Activated CD8-positive, alpha-beta memory T cell treated with anti-CD3 and anti-CD28 coated beads, Interleukin-2, amount 50 U/mL, for 1 hour (primary cell): ENCODE data around the gene OIT3.
"Not testable (repeated sequence)": the region's sequence is repeated elsewhere in the genome, so short reads cannot be mapped to it uniquely, and the experiment has no call there.

Experiments used
- DNase-seq: peaks from one replicate; pipeline ENCODE4 v3.0.0-alpha.2; 2020; ENCODE audit errors: extremely low read depth

Gene OIT3

DNA sequence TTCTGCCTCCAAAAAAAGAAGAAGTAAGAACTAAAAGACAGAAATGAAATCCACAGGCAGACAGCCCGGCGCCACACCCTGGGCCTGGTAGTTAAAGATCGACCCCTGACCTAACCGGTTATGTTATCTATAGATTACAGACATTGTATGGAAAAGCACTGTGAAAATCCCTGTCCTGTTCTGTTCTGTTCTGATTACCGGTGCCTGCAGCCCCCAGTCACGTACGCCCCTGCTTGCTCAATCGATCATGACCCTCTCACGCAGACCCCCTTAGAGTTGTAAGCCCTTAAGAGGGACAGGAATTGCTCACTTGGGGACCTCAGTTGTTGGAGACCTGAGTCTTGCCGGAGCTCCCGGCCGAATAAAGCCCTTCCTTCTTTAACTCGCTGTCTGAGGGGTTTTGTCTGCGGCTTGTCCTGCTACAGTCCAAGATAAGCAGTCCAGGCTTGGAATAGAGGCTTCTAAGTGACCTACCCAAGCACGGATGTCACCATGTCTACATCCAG is 10.5 kb downstream of the OIT3 start:
- not testable (repeated sequence) for DNase-seq

DNA sequence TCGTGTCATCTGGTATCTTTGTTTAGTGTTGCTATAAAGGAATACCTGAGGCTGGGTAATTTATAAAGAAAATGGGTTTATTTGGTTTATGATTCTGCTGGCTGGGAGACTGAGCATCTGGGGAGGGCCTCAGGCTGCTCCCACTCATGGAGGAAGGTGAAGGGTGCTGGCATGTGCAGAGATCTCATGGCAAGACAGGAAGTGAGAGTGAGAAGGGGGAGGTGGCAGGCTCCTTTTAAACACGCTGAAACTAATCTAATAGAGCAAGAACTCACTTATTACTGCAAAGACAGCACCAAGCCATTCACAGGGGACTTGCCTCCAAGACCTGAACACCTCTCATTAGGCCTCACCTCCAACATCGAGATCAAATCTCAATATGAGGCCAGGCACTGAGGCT is 11.3 kb downstream of the OIT3 start:
- DNase-seq: no peak

DNA sequence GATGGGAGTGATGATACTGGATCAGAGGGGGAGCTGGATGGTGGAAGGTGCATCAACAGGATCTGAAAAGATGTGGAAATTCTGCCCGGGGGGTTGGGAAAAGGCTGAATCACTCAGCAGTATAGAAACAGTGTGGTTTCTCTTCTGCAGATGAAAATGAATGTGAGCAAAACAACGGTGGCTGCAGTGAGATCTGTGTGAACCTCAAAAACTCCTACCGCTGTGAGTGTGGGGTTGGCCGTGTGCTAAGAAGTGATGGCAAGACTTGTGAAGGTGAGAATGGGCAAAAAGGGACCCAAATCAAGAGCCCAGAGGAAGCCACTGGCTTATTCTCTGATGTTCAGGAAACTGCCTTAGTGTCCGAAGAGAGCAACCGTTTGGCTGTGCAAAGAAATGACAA is 12.9 kb downstream of the OIT3 start:
- DNase-seq: no peak

DNA sequence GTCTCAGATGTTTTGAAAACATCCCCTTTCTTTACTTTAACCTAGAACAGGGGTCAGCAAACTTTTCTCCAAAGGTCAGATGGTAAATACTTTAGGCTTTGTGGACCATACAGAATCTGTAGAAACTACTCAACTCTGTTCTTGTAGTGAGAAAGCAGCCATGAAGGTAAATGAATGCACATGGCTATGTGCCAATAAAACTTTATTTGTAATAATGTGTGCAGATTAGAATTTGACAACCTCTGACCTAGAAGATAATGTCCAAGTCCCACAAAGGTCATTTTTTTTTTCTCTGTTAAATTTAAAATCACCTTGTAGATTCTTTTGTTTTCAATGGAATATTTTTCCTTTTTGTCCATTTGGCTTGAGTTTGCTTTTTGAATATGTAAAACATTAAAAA is 17.2 kb downstream of the OIT3 start:
- no peak for DNase-seq

DNA sequence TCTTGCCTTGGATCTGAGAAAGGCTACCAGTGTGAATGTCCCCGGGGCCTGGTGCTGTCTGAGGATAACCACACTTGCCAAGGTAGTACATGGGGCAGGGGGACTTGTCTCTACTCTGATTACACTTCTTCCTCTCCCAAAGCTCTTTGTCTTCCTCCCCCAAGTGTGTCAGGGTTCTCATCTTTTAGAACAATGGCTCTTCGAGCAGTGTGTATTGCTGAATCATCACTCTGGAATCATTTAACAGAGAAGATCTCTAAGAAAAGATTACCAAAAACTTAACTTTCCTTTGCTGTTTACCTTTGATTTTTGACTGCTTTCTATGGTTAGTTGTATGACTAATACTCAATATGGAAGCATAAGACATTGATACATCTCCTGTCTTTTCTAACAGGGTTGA is 18.2 kb downstream of the OIT3 start:
- DNase-seq: no peak

DNA sequence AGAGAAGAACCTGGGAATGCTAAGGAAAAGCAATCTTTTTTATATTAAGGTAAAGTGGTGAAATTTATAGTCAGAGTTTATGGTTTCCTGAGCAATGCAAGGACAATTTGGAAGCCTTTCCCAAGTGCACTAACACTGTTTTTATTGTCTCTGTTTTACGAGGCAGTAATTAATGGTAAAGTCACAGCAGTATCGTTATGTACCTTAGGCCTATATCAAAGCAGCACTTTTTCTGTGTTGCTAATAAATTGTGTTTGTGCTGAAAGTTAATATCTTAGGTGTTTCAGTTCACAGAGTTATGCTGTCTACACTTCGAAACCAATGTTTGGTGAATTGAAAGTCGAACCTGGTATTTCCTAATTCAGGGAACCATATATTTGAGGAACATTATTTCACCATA is 19.2 kb downstream of the OIT3 start:
- DNase-seq: no peak

DNA sequence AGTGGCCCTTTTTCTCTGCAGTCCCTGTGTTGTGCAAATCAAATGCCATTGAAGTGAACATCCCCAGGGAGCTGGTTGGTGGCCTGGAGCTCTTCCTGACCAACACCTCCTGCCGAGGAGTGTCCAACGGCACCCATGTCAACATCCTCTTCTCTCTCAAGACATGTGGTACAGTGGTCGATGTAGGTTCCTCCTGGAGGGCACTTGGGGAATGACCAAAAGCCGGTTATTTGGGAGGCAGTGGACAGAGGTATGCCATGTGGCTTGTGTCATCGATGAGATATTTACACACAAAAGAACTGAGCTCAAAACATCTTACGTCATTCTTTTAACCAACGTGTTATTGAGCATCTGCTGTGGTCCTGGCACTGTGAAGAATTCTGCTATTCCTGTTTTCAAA is 19.7 kb downstream of the OIT3 start:
- no peak for DNase-seq

DNA sequence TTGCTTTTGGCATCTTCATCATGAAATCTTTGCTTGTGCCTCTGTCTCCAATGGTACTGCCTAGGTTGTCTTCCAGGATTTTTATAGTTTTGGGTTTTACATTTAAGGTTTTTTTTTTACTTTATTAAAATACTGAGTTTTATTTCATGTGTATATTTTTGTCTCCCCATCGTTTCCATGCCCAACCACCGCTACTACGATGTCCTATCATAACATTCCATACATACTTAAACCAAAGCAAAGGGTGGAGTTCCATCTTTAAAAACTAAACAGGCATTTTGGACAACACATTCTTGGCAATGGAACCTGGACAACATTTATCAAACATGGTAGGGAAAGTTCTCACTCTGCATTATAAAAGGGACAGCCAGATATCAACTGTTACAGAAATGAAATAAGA is 23.7 kb downstream of the OIT3 start:
- not testable (repeated sequence) for DNase-seq

DNA sequence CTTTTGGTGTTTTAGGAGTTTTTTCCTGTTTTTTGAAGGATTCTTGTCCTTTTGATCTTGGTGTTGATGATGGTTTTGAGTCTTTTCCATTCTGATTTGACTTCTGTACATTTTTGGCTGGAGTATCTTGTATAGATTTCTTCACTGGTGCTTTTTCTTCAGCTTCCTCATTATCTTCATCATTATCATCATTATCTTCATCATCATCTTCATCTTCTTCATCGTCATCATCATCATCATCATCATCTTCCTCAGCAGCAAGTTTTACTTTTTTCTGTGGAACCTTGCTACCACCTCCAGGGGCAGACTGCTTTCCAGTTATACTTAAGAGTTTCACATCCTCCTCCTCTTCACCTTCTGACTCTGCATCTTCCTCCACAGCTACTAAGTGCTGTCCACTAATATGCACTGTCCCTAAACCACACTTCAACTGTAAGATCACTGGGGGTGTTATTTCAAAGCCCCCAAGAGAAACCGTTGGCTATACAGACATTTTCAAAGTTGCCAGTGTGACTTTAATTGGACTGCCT is 24.3 kb downstream of the OIT3 start:
- DNase-seq: not testable (repeated sequence)

DNA sequence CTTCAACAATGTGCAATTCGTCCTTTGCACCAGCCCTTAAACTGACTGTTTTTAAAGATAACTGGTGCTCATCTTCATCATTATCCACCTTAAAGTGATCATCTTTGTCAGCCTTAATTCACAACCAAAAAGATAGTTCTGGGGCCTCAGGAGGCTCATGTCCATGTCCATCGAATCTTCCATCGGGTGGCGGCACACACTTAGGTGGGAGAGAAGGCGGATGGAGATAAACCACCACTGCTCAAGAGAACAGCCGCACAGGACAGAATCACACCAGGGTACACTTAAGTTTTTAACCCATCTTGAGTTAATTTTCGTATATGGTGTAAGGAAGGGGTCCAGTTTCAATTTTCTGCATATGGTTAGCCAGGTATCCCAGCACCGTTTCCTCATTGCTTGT is 24.8 kb downstream of the OIT3 start:
- no peak for DNase-seq

DNA sequence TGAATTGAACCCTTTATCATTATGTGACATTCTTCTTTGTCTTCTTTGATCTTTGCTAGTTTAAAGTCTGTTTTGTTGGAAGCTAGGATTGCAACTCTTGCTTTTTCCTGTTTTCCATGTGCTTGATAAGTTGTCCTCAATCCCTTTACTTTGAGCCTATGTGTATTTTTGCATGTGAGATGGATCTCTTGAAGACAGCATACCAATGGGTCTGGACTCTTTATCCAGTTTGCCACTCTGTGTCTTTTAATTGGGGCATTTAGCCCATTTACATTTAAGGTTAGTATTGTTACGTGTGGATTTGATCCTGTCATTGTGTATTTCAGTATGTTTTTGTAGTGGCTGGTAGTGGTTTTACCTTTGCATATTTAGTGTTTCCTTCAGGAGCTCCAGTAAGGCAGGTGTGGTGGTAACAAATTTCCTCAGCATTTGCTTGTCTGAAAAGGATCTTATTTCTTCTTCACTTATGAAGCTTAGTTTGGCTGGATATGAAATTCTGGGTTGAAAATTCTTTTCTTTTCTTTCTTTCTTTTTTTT is 27.7 kb downstream of the OIT3 start:
- DNase-seq: not testable (repeated sequence)

DNA sequence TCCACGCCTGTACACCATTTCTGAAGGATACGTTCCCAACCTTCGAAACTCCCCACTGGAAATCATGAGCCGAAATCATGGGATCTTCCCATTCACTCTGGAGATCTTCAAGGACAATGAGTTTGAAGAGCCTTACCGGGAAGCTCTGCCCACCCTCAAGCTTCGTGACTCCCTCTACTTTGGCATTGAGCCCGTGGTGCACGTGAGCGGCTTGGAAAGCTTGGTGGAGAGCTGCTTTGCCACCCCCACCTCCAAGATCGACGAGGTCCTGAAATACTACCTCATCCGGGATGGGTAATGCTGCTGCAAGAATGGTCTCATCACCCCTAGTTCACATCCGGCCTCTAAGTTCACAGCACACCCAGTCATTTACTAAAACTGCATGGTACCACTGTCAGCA is 30.8 kb downstream of the OIT3 start:
- DNase-seq: no peak

DNA sequence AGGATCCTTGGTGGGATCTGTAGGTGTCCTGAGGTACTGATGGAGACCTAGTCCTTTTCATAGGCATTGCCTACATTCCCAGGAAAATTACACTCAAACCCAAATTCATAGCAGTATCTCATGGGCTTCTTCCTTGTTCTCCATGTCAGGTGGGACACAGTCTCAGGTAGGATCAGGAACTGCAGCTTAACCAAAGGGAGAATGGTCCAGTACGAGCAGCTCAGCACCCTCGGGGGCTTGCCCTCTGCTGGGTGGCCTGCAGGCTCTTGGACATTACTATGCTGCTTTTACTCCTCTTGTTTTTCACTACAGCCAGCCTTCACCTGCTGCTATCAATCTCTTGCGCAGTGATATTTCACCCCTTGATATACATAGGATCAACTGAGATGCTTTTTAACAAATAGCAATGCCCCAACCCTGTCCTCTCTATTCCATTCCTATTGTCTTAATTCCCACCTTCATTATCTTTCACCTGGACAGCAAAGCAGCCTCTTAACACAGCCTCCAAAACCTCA is 32.5 kb downstream of the OIT3 start:
- DNase-seq: no peak

DNA sequence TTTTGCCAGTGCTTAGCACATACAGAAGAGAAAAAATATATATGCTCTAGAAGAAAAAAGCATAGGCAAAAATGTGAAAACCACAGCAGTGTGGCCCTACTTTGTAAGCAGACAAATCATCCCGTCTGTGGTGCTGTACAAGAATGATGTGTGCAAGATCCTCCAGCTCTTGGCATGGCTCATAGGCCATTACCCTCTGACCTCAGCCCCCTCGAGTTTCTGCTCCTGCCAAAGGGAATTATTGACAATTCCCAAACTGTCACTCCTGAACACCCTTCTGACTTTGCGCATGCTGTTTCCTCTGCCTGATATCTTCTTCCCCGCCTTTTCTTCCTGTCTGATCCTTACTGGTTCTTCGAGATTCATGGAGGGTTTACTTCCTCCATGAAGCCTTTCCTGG is 33.9 kb downstream of the OIT3 start:
- no peak for DNase-seq

DNA sequence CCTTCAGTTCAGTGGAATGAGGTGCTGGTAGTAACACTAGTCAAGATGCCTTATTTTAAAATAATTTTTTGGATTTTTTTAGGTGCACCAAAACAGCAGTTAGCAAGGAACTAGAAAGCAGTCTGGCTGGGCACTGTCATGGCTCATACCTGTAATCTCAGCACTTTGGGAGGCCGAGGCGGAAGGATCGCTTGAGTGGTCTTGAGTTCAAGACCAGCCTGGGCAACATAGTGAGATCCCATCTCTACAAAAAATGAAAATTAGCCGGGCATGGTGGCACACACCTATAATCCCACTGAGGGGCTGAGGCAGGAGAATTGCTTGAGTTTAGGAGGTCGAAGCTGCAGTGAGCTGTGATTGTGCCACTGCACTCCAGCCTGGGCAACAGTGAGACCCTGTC is 35.3 kb downstream of the OIT3 start:
- no peak for DNase-seq

DNA sequence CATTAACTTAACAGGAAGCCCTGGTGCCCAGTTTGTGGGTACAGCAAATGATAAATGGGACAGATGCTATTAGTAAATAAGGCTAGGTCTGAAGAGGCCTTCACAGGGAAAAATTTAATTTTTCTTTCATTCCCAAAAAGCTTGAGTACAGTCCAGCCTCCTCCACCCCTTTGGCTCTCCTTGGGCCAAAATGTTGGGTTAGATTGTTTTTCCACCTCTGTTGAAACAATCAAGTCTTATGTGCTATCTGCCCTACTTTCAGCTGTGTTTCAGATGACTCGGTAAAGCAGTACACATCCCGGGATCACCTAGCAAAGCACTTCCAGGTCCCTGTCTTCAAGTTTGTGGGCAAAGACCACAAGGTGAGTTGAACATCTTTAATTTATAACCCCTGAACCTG is 36.7 kb downstream of the OIT3 start:
- no peak for DNase-seq

DNA sequence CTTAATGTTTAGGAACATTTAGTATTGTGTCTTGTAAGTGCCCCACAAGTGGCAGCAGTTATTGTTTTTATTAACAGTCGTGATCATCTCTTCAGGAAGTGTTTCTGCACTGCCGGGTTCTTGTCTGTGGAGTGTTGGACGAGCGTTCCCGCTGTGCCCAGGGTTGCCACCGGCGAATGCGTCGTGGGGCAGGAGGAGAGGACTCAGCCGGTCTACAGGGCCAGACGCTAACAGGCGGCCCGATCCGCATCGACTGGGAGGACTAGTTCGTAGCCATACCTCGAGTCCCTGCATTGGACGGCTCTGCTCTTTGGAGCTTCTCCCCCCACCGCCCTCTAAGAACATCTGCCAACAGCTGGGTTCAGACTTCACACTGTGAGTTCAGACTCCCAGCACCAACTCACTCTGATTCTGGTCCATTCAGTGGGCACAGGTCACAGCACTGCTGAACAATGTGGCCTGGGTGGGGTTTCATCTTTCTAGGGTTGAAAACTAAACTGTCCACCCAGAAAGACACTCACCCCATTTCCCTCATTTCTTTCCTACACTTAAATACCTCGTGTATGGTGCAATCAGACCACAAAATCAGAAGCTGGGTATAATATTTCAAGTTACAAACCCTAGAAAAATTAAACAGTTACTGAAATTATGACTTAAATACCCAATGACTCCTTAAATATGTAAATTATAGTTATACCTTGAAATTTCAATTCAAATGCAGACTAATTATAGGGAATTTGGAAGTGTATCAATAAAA is 38.9 kb downstream of the OIT3 start:
- no peak for DNase-seq

DNA sequence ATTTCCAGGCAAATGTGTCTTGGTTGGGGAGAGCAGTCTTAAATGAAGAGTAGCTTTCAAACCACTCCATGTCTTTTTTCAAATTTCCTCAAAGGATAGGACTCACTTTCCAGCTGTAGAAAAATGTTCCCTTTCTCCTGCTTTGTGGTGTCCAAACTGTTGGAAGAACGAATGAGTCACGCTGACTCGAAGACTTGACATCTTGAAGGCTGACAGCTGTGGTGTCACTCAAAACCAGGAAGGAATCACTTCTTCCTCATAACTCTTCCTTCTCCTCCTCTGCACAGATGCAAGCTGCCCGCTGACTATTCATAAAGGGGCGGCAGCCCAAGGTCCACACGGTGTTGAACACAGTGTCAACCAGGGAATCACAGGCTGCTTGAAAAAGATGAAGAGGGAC is 41.8 kb downstream of the OIT3 start:
- no peak for DNase-seq

DNA sequence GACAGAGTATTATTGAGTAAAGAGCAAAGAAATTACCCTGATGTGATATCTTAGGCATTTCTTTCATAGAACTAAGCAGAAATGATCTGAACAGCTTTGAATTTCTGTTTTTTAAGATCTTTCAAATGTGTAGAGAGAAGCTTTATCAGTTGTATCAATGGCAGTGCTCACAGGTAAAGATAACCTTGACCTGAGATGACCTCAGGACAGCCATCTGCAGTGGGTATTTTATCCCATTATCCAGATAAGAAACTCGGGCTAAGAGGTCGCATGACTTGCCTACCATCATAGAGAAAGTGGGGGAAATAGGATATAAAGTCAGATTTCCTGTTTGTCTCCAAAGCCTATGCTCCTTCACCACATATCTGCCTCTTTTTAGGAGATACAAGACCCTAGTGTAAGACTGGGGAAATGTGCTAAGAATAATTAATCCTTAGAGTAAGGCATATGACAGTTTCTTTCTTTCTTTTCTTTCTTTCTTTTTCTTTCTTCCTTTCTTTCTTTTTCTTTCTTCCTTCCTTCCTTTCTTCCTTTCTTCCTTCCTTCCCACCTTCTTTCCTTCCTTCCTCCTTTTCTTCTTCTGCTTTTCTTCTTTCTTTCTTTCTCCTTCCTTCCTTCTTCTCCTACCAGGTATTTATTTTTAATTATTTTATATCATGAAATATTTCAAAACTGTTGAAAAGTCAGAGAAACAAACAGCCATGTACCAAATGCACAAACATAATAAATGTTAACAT is 50.1 kb downstream of the OIT3 start:
- no peak for DNase-seq

DNA sequence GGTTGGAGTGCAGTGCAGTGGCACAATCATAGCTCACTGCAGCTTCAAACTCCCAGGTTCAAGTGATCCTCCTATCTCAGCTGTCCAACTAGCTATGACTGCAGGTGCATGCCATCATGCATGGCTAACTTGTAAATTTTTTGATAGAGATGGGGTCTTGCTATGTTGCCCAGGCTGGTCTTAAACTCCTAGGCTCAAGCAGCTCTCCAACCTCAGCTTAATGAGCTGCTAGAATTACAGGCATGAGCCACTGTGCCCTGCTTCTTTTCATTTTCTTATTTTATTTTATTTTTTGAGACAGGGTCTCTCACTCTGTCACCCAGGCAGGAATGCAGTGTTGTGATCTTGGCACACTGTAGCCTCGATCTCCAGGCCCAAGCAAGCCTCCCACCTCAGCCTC is 53.4 kb downstream of the OIT3 start:
- no peak for DNase-seq

DNA sequence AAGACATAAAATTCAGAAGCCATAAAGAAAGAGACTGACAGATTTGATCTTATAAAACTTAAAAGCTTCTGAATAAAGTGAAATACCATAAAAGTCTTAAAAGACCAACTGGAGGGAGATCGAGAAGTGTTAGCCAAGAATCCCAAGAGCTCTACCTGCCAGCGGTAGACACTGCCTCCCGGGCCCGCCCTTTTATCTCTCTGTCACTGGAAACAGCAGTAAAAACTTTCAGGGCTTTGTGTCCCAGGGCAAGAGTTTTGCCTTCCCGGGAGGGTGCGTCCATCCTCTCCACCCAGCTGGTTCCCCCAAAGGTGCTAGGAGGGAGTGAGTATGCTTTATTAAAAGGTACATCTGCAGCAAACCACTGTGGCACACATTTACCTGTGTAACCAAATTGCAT is 55.2 kb downstream of the OIT3 start:
- DNase-seq: no peak

DNA sequence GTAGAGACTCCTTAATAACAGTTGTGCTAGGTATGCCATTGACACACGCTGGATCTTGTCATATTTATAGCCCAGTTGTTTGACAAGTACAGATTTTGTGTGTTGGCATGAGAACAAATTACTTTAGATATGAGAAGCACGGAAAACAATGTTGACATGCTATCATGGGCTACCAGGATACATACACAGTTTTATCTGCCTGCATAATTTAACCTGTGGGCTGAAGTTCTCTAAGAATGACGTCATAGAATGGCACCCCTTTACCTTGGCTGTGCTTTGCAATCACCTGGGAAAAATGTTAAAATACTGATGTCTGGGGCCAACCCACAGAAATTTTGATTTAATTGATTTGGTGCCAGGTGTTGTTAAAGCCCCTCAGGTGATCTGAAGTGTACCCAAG is 58.2 kb downstream of the OIT3 start:
- DNase-seq: no peak

DNA sequence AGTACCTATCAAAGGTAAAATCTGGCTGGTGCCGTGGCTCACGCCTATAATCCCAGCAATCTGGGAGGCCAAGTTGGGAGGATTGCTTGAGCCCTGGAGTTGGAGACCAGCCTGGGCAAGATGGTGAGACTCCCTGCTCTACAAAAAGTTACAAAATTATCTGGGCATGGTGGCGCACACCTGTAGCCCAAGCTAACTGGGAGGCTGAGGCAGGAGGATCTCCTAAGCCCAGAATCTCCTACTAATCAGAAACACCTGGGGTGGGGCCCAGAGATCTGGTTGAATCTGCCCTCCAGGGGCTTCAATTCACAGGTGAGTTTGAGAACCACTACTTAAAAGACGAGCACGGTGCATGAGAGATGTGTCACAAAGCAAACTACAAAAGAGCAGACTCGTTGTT is 58.6 kb downstream of the OIT3 start:
- DNase-seq: no peak
